ENCODE measurements around the gene GLRX.

The GLRX gene

DNA sequence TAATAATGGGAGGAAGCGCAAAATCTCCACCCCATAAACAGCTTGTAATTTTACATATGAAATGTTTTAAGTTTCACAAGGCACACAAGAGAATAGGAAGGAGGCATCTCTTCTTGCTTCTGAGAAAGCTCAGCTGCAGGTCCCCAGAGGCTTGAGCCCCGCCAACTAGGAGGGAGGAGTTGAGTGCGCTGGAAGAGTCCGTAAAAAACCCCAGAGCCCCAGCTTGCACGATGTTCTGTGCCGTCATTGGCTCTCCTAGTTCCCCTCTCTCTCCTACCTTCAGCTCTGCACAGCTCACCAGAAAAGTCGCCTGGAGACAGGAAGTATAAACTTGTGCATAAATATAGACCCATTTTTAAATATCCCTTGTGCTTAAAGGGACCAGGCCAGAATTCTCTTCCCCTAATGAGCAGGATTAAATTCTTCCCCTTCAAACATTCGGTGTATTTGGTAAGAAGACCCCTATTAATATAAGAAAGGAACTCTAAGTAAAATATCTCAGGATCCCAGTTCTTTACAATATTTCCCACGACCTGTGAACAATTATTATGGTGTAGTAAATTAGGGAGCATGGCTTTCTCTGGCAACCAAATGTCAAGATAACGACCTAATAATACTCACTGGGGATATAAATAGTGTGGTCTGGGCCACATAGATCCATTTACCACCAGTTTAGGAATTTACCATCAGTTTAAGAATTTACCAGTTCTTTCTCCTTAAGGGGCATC, 13.7 kb downstream of the GLRX start:
- DNase-seq (ENCODE audit: low read depth) = peak; percentile 46

DNA sequence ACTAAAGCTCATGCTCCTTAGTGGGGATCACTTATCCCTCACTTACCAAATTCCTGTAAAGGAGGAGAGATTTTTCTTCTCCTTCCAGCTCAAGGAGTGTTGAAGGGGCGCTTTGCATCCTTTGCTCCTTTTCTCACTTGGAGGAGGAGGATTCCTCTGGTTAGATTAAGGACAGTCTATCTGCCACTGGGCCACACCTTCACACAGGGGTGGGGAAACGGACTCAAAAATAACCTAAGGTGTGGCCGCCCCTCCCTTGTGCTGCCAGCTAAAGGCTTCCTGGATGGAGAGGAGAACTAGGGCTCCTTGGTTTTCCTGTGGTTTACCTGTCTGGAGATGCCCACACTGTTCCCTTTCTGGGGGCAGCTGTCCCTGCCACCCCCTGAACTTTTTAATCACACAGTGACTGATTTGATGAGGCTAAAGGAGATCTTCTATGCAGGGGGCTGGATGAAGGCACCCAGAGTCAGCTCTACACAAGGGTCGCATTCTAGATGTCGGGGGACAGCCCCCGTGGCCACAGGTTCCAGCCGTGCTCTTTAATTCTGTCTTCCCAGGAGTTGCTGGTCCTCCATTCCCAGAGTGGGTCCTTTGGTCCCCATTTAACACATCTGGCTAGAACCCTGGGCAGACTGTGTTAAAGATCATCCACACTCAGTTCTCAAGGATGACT, 14.4 kb downstream of the GLRX start:
- no peak for DNase-seq (ENCODE audit: low read depth)

DNA sequence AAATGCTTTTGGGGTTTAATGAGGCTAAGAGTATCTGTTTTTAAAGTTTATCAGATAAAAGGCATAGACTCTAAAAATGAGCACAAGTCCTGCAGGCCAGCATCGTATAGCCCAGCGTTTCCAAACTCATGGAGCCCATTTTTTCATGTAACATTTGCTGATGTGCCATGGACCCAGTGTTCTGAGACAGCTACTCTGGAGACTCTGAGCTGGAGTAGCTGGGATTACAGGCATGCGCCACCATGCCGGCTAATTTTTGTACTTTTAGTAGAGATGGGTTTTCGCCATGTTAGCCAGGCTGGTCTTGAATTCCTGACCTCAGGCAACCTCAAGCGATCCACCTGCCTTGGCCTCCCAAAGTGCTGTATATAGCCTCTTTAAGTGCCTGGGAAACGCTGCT, 15.8 kb downstream of the GLRX start:
- no peak for DNase-seq (ENCODE audit: low read depth)

DNA sequence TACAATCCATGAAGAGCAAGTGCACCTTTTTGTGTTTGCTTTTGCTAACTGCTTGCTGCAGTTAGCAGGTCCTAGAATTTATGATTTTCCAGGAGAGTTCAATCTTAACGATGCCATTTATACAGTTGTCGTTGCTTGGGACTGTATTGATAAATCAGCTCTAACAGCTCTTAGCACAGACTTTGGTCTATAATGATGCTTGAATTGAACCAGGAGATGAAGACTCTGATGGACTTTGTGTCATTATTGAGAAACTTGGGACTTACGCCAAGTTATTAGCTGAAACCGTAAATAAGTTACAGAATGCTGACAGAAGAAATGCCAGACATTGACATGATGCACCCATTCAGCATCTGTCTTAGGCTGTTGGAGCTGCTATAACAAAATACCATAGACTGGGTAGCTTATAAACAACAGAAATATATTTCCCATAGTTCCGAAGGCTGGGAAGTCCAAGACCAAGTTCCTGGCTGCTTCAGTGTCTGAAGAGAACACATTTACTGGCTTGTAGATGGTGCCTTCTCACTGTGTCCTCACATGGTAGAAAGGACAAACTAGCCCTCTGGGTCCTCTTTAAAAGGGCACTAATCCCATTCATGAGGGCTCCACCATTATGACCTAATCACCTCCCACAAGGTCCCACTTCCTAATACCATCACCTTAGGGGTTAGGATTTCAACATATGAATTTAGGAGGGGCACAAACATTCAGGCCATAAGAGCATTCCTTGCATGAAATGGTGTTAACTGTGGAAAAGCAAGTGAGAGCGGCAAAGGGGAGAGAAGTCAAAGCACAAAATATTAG, 17.6 kb downstream of the GLRX start:
- no peak for DNase-seq (ENCODE audit: low read depth)

DNA sequence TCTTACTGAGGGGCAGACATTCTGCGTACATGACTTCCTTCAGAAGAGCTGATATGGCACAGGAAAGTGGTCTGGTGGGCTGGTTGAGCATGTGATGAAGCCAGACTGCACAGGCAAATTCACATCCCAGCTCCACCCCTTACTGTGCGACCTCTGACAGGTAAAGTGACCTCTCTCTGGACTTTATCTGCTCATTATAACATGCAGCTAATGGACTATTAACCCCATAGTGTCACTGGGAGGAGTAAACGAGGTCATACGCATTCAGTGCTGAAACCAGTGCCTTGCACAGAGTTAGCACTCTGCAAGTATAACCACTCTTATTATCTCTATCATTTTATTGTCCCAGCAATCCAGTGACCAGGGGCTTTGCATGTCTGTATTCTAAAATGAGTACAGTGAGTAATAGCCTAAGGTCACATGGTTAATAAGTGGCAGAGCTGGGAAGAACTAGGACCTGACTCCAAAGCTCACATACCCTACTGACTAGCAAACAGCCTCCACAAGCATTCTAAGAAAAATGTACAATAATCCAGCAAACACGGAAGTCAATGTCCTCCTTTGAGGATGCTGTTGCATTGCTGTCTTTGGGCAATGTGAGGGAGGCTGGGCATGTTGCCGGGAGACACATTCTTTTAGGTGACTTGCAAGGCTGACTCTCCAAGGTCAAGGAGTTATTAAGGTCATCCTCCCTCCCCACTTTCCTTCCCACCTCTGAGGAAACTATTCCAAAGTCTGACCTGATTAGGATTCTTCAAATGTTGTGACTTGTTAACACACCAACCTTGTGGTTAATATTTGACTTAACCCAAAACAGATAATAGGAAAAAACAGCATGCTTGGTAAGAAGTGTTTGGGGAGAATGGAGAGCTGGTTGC, 19.0 kb downstream of the GLRX start:
- DNase-seq (ENCODE audit: low read depth) = no peak

DNA sequence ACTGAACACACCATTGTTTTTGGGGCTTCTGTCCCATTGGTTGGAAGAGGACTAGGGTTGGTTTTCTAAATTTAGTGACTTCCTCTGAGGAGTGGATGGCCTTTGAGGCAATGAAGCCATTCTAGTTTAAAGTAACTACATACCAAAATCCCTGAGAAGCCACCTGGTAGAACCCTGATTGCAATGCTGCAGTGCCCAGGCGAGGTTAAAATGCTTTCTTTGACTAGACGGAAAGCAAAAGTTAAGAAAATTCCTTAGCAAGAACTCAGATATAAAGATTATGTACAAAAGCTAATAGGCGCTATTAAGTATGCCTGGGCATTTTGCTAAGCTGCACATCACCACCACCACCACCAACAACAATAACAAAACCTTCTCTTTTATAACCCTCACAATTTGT, 20.6 kb downstream of the GLRX start:
- no peak for DNase-seq (ENCODE audit: low read depth)

DNA sequence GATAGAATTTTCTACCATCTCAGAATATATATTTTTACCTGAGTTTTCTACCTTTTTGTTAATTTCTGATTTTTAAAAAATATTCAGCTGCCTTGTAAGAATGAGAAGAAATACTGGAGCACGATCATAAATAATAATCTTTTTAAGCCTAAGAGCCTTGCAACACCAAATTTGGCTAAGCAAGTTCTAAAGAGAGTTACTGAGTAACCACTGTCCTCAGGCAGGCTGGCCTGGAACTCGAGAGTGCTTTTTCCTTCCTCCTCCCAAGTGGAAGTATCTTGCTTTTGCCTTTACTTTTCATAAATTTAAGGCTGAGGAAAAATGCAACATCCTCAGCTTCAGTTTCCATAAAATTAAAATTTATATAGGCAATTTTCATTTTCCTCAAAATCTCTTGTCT, 21.0 kb downstream of the GLRX start:
- no peak for DNase-seq (ENCODE audit: low read depth)

DNA sequence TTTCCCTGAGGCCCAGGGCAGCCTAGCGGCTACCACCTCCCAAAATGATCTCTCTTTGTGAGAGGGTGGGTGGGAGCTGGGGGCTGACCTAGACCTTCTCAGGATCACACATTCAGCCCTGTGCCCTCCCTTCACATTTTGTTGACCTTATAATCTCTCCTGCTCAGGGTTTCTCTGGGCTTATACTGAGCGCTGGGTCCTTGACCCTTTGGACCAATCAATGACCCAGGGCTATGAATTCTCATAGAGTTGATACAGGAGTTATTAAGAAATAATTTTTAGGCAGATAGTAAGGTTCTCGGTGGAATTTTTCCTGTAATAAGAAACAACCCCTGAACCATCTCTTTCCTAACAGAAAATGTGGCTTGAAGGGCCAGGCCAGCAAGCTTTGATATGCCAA, 22.0 kb downstream of the GLRX start:
- DNase-seq (ENCODE audit: low read depth) = no peak

DNA sequence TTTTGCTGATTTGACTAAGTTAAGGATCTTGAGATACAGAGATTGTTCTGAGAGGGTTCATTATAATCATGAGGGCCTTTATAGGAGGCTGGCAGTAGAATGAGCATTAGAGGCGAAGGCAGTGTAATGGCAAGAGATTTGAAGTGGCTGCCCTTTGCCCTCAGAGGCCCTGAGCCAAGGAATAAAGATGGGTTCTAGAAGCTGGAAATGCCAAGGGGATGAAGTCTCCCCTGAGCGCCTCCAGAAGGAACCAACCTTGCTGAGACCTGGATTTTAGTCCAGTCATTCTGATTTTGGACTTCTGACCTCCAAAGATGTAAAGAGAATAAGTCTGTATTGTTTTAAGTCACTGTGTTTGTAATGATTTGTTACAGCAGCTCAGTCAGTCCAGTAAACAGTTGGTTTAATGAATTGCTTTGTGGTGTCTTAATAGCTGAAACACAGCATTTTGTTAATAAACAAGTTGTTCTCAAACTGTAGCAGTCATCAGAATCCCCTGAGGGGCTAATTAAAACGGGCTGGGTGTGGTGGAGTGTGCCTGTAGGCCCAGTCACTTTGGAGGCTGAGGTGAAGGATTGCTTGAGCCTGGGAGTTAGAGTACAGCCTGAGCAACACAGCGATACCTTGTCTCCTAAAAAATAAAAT, 23.2 kb downstream of the GLRX start:
- DNase-seq (ENCODE audit: low read depth) = no peak

DNA sequence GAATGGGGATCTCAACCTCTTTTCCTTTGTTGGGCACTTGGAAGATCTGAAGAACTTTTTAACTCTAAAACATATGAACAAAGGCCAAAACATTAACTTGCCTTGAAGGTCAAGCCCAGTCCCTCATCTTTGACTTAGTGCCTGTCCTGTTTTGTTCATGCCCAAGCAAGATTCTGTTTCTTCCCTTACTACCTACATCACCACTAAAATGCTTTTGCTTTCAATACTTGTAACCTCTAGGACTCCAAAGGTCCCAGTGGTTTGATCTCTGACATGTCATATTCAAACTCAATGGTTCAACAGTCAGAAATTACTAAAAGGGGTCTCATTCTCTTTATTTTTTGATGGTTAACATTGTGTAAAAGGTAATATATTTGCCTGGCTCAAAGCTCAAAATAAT, 24.0 kb downstream of the GLRX start:
- no peak for DNase-seq (ENCODE audit: low read depth)

DNA sequence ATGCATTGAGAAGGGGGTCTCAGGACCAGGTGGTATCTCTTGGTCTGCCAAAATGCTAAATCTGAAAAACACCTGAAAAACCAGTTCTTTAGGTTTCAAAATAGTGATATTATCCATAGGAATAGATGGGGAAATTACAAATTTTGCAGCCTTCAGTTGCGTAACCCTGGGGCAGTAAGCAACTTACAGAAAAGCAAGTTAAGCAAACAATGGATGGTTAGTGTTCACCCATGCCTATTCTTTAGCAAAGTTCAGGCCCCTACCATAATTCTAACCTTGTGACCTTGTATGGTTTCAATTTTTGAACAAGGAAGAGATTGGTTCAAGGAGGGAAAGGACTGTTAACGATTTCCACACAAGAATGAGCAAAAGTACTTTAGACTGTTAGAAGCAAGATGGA, 24.5 kb downstream of the GLRX start:
- DNase-seq (ENCODE audit: low read depth) = no peak

DNA sequence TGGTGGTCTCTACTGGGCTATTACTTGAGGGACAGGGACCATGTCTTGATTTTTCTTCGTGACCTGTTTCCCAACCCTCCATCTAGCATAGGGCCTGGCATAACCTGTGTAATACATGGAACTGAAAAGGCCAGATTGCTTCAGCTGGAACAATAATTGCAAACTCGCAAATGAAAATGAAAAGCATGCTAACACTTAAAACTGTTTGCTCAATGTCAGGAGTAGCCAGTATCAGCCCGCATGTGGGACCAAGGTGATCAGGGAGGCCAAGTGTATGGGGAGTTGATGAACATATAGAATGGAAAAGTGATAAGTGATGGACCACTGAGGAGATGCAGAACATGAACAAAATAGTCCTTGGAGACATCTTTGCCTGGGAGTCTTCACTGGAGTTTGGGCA, 25.2 kb downstream of the GLRX start:
- DNase-seq (ENCODE audit: low read depth) = no peak

DNA sequence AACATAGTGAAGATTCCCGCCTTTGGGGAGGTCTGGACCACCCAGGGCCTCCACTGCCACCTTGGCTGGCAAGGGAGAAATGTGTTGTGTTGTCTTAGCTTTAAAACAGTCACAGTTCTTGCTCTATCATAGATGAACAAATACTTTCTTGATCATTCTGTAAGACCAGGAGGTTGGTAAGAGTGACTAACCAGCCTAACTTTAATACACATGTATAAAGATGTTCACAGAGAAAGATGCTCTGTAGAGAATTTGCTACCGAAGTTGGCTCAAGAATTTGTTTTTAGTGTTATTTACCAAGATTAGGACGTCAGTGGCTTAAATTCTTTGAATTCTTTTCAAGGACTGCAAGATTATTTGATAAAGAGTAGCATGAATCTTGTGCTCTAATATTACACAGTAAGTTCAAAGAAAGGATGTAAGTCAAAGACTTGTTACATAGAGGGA, 28.4 kb downstream of the GLRX start:
- no peak for DNase-seq (ENCODE audit: low read depth)

DNA sequence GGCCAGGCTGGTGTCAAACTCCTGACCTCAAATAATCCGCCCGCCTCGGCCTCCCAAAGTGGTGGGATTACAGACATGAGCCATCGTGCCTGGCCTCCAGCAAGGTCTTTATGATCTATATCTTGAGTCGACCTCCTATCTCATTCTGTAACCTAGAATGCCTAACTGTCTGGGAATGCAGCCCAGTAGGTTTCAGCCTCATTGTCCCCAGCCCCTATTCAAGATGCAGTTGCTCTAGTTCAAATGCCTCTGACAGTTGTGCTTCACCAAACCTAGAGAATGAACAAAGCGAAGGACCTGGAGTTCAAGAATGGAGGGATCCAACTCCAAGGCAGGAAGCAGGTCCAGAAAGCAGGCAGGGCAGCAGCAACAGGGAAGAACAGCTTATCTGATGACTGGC, 30.8 kb downstream of the GLRX start:
- no peak for DNase-seq (ENCODE audit: low read depth)

DNA sequence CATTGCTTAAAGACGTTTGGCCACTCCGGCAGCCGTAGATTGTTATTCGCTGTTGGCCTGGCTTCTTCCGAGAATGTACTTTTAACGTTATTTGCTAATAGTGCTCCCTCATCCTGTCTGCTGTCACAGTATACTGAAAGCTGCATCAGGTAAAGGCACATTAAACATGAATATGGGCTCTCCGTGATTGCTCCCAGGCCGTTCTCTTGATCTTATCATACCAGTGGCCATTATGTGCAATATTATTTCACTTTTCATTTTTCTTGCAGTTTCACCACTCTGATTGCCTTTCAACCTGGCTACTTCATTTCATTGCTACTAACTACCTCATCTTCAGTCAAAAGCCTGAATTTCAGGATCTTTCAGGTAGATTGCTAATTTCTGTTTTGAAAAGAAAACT, 34.0 kb downstream of the GLRX start:
- no peak for DNase-seq (ENCODE audit: low read depth)

DNA sequence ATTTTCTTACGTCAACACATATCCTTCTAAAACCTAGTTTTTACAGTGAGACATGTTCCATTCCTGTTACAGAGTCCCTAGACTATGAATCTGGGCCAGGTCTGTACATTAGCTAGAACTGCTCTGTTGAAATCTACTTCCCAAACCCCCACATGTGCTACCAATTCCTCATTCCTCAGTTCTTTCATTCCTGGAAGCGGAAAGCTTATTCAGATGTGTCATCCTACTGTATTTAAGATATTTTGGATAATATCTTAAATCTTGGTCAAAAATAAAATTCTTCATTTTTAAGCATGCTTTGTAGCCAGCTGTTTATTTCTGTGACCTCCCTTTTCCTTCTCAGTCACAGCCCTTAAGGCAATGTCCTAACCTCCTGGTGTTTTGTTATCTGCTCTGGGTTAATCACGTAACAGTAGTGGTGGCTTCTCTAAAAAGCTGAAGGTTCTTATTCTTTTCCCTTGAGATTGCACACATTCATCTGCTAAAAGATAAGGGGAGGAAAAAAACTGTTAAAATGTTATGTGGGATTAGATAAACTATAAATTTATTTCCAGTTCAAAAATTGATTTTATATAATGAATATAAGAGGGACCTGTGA, 35.6 kb downstream of the GLRX start:
- DNase-seq (ENCODE audit: low read depth) = no peak

DNA sequence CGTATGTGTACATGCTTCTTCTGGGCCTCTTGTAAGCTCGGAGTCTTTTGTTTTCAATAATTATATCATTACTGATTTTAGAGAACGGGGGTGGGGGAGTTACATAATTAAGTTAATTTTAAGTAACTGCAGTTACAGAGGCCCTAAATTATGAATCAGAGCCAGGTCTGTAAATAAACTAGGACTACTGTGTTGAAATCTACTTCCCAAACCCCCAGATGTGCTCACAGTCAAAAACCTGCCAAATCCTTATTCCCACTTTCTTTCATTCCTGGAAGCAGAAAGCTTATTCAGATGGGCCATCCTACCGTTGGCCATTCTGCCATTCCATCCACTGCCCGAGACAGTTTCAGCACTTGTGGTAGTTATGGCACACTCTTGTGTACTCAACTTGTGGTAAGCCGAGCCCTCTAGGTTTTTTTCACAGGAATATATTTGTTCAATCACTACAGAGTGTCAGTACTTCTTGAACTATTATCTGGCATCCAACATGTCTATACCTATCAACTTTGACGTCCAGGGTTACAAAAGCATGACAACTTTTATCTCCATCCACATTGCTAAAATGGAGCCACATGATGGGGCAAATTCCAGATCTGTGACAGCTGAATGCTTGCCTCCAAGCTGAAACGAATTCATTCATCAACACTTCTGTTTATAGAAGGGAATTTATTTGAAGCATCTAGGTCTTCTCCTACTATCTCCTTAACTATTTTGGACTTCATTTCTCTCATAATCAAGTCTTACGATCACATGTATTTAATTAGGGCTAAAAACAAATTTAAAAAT, 37.8 kb downstream of the GLRX start:
- DNase-seq (ENCODE audit: low read depth) = no peak

DNA sequence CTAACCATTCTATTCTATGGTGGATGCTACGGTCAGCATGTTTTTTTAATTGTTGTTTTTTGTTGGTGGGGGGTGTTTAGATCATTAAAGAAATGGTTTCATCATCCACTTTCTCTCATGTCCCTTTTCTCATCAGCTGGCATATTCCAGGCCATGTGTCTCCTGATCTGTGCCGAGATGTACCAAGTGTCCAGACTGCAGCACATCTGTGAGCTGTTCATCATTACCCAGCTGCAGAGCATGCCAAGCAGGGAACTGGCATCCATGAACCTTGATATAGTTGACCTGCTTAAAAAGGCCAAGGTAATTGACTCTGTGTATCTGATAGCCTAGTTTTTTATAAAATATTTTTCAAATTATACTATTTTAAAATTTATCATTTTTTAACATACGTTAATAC, 38.9 kb downstream of the GLRX start:
- DNase-seq (ENCODE audit: low read depth) = no peak

DNA sequence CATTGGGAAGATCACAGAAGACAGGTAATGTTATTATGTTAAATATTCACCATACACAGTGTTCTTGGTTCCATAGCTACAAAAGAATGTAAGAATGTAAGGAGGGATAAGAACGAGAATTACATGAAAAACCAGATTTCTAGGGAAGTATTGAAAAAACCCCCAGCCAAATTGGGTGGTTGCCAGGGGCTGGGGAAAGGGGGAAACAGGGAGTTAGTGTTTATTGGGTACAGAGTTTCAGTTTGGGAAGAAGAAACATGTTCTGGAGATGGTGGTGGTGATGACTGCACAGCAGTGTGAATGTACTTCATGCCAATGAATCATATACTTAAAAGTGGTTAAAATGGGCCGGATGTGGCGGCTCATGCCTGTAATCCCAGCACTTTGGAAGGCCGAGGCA, 40.3 kb downstream of the GLRX start:
- no peak for DNase-seq (ENCODE audit: low read depth)

DNA sequence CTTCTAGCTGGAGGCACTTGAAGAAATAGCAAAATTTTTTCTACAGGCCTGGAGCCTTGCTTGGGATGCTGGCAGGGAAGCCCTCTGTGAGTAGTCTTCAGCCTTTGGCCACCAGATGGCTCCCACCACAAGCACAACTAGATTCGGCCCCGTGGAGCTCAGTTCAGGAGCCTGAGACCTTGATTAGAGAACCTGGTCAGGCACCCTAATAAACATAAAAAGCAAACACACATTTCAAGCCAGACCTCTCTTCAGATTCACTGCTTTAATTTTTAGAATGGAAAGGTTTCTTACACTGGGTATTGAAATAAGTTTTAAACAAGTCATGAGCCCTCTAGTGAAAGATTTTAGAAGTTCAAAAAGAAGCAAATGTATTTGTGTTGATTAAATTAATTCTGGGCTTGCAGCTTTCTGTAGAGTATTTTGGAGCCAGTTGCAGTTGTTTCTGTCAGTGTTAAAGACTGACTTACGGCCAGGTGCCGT, 41.4 kb downstream of the GLRX start:
- peak; percentile 67 for DNase-seq (ENCODE audit: low read depth)

Measured in GM04504 (cell line).